GM18498 (cell line): Measurements from ENCODE around the gene ANXA4.

Source experiments
- ATAC-seq: cut with Tn5 transposase; IDR thresholded peaks from one replicate; pipeline ENCODE4 v1.9.1; 2021; ENCODE audit warnings: mild to moderate bottlenecking, moderate library complexity; ENCODE audit not compliant: unreplicated experiment

Gene ANXA4

GRCh38 chr2:69776886-69777785, 35.2 kb downstream of the ANXA4 start:
- no peak for ATAC-seq

GRCh38 chr2:69777786-69778105, 35.8 kb downstream of the ANXA4 start:
- no peak for ATAC-seq

GRCh38 chr2:69779258-69780001, 37.5 kb downstream of the ANXA4 start:
- no peak for ATAC-seq

GRCh38 chr2:69780921-69781320, 39.0 kb downstream of the ANXA4 start:
- ATAC-seq, result no peak

GRCh38 chr2:69781321-69782248, 39.7 kb downstream of the ANXA4 start:
- ATAC-seq, result peak; percentile 75

GRCh38 chr2:69784228-69784627, 42.3 kb downstream of the ANXA4 start:
- ATAC-seq, result no peak

- no peak for ATAC-seq
Observed at GRCh38 chr2:69785358-69785757, 43.4 kb downstream of the ANXA4 start.

GRCh38 chr2:69786052-69786560, 44.2 kb downstream of the ANXA4 start:
- ATAC-seq, result no peak

GRCh38 chr2:69789175-69789721, 47.3 kb downstream of the ANXA4 start:
- ATAC-seq, result peak; percentile 68

- ATAC-seq, result peak; percentile 50
Observed at GRCh38 chr2:69789772-69790600, 48.1 kb downstream of the ANXA4 start.

GRCh38 chr2:69790601-69790959, 48.6 kb downstream of the ANXA4 start:
- no peak for ATAC-seq

- ATAC-seq, result no peak
Observed at GRCh38 chr2:69791045-69791444, 49.1 kb downstream of the ANXA4 start.

GRCh38 chr2:69796174-69796573, 54.2 kb downstream of the ANXA4 start:
- ATAC-seq, result no peak

- no peak for ATAC-seq
Observed at GRCh38 chr2:69797235-69797634, 55.3 kb downstream of the ANXA4 start.

- ATAC-seq, result no peak
Observed at GRCh38 chr2:69797836-69798289, 55.9 kb downstream of the ANXA4 start.

- peak; percentile 17 for ATAC-seq
Observed at GRCh38 chr2:69798290-69798908, 56.5 kb downstream of the ANXA4 start.

GRCh38 chr2:69798909-69799526, 57.1 kb downstream of the ANXA4 start:
- ATAC-seq, result peak; percentile 57

GRCh38 chr2:69801745-69802290, 59.9 kb downstream of the ANXA4 start:
- no peak for ATAC-seq
